ENCODE data around the gene NEB.

DNA sequence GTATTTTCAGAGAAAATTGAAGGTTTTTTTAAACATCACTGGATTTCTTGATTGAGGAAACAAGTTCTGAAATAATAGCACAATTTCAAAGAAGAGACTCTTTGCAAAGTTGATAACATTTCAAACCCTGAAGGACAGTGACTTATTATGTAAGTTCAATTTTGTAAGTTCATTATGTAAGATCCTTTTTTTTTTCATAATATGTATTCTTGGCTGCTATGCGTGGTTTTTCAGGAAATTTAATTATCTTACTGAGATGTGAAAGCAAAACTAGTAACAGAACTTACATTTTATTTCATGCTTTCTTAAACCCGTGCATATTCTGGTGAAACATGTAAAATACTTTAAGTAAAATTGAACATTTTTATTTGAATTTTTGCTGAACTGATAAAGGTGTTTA, 259.2 kb downstream of the NEB start:
- TF ChIP-seq POLR2A (IDR thresholded peaks at IDR 0.05): no peak
- TF ChIP-seq, protein P1, sequence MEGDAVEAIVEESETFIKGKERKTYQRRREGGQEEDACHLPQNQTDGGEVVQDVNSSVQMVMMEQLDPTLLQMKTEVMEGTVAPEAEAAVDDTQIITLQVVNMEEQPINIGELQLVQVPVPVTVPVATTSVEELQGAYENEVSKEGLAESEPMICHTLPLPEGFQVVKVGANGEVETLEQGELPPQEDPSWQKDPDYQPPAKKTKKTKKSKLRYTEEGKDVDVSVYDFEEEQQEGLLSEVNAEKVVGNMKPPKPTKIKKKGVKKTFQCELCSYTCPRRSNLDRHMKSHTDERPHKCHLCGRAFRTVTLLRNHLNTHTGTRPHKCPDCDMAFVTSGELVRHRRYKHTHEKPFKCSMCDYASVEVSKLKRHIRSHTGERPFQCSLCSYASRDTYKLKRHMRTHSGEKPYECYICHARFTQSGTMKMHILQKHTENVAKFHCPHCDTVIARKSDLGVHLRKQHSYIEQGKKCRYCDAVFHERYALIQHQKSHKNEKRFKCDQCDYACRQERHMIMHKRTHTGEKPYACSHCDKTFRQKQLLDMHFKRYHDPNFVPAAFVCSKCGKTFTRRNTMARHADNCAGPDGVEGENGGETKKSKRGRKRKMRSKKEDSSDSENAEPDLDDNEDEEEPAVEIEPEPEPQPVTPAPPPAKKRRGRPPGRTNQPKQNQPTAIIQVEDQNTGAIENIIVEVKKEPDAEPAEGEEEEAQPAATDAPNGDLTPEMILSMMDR (IDR thresholded peaks at IDR 0.05): no peak
- no peak for TF ChIP-seq EP300 (IDR thresholded peaks at IDR 0.05; ENCODE audit: low read depth)

Data from transverse colon (tissue), 3 donors.